ENCODE data around the gene TMUB2.

The TMUB2 gene

DNA sequence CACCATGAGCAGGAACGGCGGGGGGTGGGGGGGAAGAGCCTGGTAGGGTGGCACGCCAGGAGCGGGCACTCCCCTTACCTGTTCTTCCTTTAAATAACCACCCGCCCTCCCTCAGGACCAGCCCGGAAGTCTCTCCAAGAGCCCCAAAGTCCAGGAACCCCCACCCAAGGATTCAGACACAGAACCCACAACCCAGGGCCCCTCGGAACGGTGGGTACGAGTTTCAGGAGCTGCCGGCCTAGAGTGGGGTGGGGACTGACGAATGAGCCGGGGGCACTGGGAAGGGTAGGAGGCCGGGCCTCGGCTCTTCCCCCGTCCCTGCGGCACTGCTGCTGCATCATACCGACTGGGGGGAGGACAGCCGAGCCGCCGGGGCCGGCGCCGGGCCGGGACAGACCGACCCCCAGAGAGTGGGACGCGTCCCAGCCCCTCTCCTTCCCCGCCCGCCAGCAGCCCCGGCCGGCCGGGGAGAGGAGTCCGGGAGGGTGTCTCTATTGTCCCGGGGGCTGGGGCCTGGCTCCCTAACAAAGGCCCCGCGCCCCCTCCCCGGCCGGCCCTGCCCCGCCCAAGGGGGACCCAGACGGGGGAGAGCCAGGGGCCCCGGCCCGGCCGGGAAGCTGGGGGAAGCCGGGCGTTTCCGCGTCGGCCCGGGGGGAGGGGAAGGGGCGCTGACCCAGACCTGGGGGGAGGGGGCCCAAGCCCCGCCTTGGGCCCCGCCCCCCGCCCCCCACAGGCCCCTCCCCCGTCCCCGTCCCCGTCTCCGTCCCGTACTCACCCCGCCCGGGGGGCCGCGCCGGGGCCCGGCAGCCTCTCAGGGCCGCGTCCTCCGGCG lies 12.2 kb downstream of the TMUB2 start (continued):
- TF ChIP-seq ZNF341 (tag by site-specific recombination; IDR thresholded peaks at IDR 0.05; ENCODE audit: low read depth) (peak; percentile 99), GLIS2 (tag by site-specific recombination; IDR thresholded peaks at IDR 0.05) (peak; percentile 58), KLF16 (tag by site-specific recombination; IDR thresholded peaks at IDR 0.05) (0 out of 2 replicates have a peak, but pooled peaks have one; percentile 41), ZNF140 (tag by site-specific recombination; IDR thresholded peaks at IDR 0.05) (no peak), ZNF354C (tag by site-specific recombination; IDR thresholded peaks at IDR 0.05; ENCODE audit: borderline replicate concordance, low read depth) (no peak), GLIS1 (tag by site-specific recombination; IDR thresholded peaks at IDR 0.05) (peak; percentile 58), PATZ1 (tag by site-specific recombination; IDR thresholded peaks at IDR 0.05) (peak; percentile 72), SP7 (tag by site-specific recombination; IDR thresholded peaks at IDR 0.05) (0 out of 2 replicates have a peak, but pooled peaks have one; percentile 19)
- TF ChIP-seq, protein P1, sequence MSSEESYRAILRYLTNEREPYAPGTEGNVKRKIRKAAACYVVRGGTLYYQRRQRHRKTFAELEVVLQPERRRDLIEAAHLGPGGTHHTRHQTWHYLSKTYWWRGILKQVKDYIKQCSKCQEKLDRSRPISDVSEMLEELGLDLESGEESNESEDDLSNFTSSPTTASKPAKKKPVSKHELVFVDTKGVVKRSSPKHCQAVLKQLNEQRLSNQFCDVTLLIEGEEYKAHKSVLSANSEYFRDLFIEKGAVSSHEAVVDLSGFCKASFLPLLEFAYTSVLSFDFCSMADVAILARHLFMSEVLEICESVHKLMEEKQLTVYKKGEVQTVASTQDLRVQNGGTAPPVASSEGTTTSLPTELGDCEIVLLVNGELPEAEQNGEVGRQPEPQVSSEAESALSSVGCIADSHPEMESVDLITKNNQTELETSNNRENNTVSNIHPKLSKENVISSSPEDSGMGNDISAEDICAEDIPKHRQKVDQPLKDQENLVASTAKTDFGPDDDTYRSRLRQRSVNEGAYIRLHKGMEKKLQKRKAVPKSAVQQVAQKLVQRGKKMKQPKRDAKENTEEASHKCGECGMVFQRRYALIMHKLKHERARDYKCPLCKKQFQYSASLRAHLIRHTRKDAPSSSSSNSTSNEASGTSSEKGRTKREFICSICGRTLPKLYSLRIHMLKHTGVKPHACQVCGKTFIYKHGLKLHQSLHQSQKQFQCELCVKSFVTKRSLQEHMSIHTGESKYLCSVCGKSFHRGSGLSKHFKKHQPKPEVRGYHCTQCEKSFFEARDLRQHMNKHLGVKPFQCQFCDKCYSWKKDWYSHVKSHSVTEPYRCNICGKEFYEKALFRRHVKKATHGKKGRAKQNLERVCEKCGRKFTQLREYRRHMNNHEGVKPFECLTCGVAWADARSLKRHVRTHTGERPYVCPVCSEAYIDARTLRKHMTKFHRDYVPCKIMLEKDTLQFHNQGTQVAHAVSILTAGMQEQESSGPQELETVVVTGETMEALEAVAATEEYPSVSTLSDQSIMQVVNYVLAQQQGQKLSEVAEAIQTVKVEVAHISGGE (tag by site-specific recombination; conservative IDR thresholded peaks at IDR 0.05; ENCODE audit: low read depth) = peak; percentile 87
- TF ChIP-seq, protein P2, sequence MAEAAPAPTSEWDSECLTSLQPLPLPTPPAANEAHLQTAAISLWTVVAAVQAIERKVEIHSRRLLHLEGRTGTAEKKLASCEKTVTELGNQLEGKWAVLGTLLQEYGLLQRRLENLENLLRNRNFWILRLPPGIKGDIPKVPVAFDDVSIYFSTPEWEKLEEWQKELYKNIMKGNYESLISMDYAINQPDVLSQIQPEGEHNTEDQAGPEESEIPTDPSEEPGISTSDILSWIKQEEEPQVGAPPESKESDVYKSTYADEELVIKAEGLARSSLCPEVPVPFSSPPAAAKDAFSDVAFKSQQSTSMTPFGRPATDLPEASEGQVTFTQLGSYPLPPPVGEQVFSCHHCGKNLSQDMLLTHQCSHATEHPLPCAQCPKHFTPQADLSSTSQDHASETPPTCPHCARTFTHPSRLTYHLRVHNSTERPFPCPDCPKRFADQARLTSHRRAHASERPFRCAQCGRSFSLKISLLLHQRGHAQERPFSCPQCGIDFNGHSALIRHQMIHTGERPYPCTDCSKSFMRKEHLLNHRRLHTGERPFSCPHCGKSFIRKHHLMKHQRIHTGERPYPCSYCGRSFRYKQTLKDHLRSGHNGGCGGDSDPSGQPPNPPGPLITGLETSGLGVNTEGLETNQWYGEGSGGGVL (tag by site-specific recombination; IDR thresholded peaks at IDR 0.05) = peak; percentile 54; the same call in 1 of the 2 replicates

DNA sequence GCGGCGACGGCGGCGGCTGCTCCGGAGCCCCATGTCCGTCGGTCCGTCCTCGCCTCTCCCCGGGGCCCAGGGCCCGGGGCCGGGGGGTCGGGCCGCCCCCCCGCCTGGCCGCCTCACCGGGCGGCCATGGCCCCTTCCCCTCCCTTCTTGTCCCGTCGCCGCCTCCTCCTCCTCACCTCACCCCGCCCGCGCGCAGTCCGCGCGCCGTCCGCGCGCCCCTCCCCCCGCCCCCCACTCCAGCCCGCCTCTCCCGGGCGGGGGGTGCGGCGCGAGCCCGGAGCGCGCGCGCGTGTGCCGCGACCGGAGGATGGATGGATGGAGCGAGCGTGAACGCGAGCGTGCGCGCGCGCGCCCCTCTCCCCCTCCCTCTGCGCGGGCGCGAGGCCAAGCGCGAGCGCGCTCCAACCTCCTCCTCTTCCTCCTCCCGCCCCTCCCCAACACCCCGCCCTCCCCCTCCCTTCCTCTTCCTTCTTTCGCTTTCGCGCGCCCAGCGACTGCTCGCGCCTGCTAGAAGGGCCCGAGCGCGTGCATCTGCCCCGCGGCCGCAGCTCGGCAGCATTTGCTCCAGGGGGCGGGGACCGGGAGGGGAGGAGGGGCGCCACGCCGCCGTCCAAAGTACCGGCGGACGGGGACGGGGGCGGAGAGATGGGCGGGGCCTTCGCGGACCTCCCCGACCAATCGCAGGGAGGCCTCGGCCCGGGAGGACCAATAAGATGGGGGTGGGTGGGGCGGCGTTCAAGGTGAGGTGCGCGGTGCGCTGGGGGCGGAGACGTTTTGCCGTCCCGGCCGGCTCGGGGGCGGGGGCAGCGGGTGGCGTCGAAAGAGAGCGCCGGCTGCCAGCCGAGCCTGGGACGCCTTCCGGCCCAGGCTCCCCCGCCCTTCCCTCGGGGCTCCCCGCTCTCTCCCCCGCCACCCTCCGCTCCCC lies 13.0 kb downstream of the TMUB2 start, which contains the start of gene ATXN7L3:
ATXN7L3 (minus strand) TSS at position 332 of the 925 bp plus-strand sequence. CDS start 1,814 bp downstream, outside the sequence.
- Histone ChIP-seq H3K4me1 (ENCODE audit: control insufficient read depth, insufficient read depth, low read length) (peaks cover 5% of the 10 kb centered on the region), H3K36me3 (ENCODE audit: control insufficient read depth in 2 of 2, insufficient read depth in 1 of 2, low read length in 2 of 2) (peaks cover 6 to 31% of the 10 kb centered on the region in 2 experiments; a peak in 2 of 3 replicates), H3K4me3 (ENCODE audit: low read depth, low read length) (peak within 1 kb of the TSS; percentile 75), H3K27ac (ENCODE audit: extremely low read depth, low read depth, low read length) (peak within 1 kb of the TSS; percentile 88), H3K9me3 (ENCODE audit: control insufficient read depth, insufficient read depth, low read depth, low read length) (no peaks in the 10 kb centered on the region)
- ChIA-PET CTCF (interaction anchor here (0.7 to 1.9 kb wide), 2 partner anchors 19 to 132 kb away, joined by 3 to 8 read pairs; no protein-coding TSS in a partner anchor), POLR2A (interaction anchor here (0.6 to 4.9 kb wide), 22 partner anchors 9 to 1652 kb away, joined by 3 to 46 read pairs (median 4); partner anchors contain the start of genes HDAC5, RUNDC3A and TMUB2)
- TF ChIP-seq ZNF513 (tag by site-specific recombination; IDR thresholded peaks at IDR 0.05) = peak; percentile 72; the same call in 1 of the 2 replicates
- TF ChIP-seq ZFHX2 (tag by site-specific recombination; conservative IDR thresholded peaks at IDR 0.05) = peak; percentile 13; the same call in 1 of the 2 replicates
- no peak for TF ChIP-seq ZNF18 (tag by site-specific recombination; IDR thresholded peaks at IDR 0.05)
- no peak for TF ChIP-seq ZNF626 (tag by site-specific recombination; IDR thresholded peaks at IDR 0.05)
- TF ChIP-seq ZNF221 (tag by site-specific recombination; IDR thresholded peaks at IDR 0.05; ENCODE audit: borderline replicate concordance) = no peak
- TF ChIP-seq ZNF830 (tag by site-specific recombination; IDR thresholded peaks at IDR 0.05; ENCODE audit: low read depth) = no peak
- TF ChIP-seq, protein P3, sequence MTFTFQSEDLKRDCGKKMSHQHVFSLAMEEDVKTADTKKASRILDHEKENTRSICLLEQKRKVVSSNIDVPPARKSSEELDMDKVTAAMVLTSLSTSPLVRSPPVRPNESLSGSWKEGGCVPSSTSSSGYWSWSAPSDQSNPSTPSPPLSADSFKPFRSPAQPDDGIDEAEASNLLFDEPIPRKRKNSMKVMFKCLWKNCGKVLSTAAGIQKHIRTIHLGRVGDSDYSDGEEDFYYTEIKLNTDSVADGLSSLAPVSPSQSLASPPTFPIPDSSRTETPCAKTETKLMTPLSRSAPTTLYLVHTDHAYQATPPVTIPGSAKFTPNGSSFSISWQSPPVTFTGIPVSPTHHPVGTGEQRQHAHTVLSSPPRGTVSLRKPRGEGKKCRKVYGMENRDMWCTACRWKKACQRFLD (tag by site-specific recombination; IDR thresholded peaks at IDR 0.05) = peak; percentile 24; the same call in 1 of the 2 replicates
- TF ChIP-seq EGR2 (tag by site-specific recombination; IDR thresholded peaks at IDR 0.05; ENCODE audit: low read depth) = no peak; the same call in 1 of the 2 replicates
- no peak for TF ChIP-seq ZNF146 (tag by site-specific recombination; IDR thresholded peaks at IDR 0.05)
- peak; percentile 56; the same call in 1 of the 2 replicates for TF ChIP-seq KLF16 (tag by site-specific recombination; IDR thresholded peaks at IDR 0.05)

Measured in HEK293 (cell line).